Epithelial cell of proximal tubule (primary cell): ENCODE data around the gene RSPO3. TPM values are rescaled to one million over a fixed set of nuclear protein-coding genes. Genes with fewer than 3 reads are reported as not detected.

Experiments used
- DNase-seq: peaks from one replicate; pipeline ENCODE4 v3.0.0-alpha.2; 2011; ENCODE audit warnings: low read depth
- H3K4me3 ChIP-seq: 2 replicates; pipeline ENCODE4 v1.5.1; 2011; ENCODE audit warnings: low read depth, mild to moderate bottlenecking, low read length
- CTCF ChIP-seq: conservative IDR thresholded peaks from 2 replicates; pipeline ENCODE4 v1.5.1; 2012; ENCODE audit warnings: low read depth, mild to moderate bottlenecking, low read length
- total RNA-seq: library from RNA; depleted of rRNA; stranded (reverse); fragments of >200 nt; gene quantifications from 2 replicates; pipeline ENCODE4 v1.2.3, GENCODE V29; 2015

Gene RSPO3
- total RNA-seq, 1 donor from 2014 or later: 0.35 TPM

DNA sequence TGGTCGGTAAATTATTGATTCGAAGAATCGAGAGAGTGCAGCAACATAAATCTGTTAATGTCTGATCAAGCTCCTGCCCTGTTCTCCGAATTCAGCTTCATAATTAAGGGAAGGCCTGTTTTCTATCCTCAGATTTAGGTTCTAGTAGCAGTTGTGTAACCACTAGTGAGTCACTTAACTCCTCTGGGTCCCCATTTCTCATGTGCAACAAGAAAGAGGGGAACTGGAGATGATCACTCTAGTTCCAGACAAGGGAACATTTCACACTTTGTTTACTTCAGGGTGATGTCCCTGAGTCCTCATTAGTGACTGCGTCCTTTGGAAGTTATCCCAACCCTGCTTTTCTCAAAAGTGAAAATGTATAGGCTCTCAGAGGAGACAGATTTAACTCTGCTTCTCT is 80.1 kb downstream of the RSPO3 start:
- TF ChIP-seq CTCF: no peak
- no peak overlapping the region for H3K4me3 ChIP-seq
- DNase-seq: no peak

DNA sequence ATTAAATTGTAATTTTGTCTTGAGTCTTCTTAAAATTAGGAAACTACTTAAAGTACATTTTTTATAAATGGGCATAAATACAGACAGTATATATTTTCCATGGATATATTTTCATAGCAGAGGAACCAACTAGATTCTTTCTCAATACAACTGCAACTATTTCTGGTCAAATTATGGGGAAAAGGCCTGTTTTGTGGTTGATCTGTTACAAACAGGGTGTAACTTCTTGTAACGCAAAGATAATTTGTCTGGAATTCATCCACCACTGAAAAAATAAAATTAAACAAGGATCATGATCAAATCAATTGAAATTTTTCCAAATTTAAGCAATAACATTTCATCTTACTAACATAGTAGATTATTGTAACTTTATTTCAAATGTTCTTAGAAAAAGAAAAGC is 81.0 kb downstream of the RSPO3 start:
- DNase-seq: no peak
- no peak for TF ChIP-seq CTCF
- H3K4me3 ChIP-seq: no peak overlapping the region

GRCh38 chr6:127200114-127200513 is 81.6 kb downstream of the RSPO3 start:
- TF ChIP-seq CTCF: no peak
- no peak for DNase-seq

DNA sequence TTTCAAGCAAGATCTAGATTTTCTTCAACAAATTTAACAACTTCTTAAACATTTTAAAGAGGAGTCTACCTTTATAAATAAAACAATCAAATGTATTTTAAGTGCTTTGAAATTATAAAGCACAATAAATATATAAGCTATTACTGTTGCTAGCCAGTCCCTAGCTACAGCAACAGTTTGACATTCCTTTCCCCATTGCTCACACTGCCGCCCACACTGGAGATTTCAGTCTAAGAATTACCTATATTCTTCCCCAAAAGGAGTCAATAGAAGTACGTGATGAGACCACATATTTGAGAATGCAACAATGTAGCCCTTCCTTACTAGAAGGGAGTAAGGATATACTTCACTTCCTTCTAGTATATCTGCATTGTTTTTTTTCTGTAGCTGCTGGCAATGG is 82.8 kb downstream of the RSPO3 start:
- no peak for DNase-seq
- no peak overlapping the region for H3K4me3 ChIP-seq
- TF ChIP-seq CTCF: no peak

More at GRCh38 chr6:127200114-127200513, 81.6 kb downstream of the RSPO3 start:
- H3K4me3 ChIP-seq: no peak overlapping the region

DNA sequence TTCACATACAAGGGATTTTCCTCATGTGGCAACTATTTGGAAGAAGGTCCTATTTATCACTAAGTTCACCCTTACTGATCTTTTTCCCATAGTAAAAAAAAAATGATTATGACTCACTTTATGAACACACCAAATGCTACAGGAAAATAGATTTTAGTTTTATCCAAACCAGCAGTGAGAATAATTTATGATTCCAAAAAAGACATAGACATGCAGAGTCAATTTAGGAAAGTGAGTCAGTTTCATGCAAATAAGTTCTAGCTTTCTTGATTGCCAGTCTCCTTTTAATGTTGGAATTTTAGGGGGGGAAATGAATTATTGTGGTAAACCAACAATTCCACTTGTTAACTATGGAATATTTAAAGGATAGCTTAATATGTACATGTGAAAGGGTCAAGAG is 84.2 kb downstream of the RSPO3 start:
- no peak overlapping the region for H3K4me3 ChIP-seq
- no peak for TF ChIP-seq CTCF
- no peak for DNase-seq

GRCh38 chr6:127204281-127204680 is 85.8 kb downstream of the RSPO3 start:
- no peak for TF ChIP-seq CTCF
- DNase-seq: no peak
- no peak overlapping the region for H3K4me3 ChIP-seq

DNA sequence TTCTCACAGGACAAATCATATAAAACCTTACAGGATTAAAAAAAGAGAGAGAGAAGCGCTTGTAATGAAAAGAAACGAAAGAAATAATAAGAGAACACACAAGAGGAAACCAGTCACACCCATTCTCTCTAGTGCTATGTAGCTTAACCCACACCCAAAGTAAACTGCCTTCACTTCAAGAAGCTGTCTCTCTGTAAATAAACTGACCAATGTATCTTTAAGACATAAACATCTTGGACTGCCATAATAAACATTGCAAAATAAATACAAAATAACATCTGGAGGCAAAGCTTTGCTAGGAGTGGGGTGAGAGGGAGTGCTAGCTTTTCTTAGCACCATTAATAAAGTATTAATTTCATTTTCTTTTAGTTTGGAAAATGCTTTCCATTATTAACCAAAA is 86.6 kb downstream of the RSPO3 start:
- no peak for TF ChIP-seq CTCF
- no peak overlapping the region for H3K4me3 ChIP-seq
- DNase-seq: no peak
